Daoy (cell line): ENCODE data around the gene ANO10. TPM values are rescaled to one million over a fixed set of nuclear protein-coding genes. Genes with fewer than 3 reads are reported as not detected.

Source experiments
- DNase-seq: peaks from one replicate; pipeline ENCODE4 v3.0.0-alpha.2; 2015; ENCODE audit warnings: low read depth
- total RNA-seq: library from RNA; depleted of rRNA; stranded (reverse); fragments of >200 nt; shearing (Covaris generic); gene quantifications from 2 replicates; pipeline ENCODE4 v1.2.3, GENCODE V29; 2014

Gene ANO10
- total RNA-seq, 1 experiment from 2014 or later = 14.6 TPM

GRCh38 chr3:43346978-43347749 lies 274.6 kb downstream of the ANO10 start:
- DNase-seq = no peak

- DNase-seq = no peak
Measured at GRCh38 chr3:43345877-43346276, 275.9 kb downstream of the ANO10 start.

GRCh38 chr3:43345246-43345645 lies 276.6 kb downstream of the ANO10 start:
- DNase-seq = no peak

GRCh38 chr3:43344520-43344919 lies 277.3 kb downstream of the ANO10 start:
- no peak for DNase-seq

GRCh38 chr3:43343815-43344214 lies 278.0 kb downstream of the ANO10 start:
- DNase-seq = no peak

GRCh38 chr3:43343185-43343584 lies 278.6 kb downstream of the ANO10 start:
- DNase-seq = no peak

- DNase-seq = no peak
Measured at GRCh38 chr3:43341788-43342187, 280.0 kb downstream of the ANO10 start.

GRCh38 chr3:43340403-43340802 lies 281.4 kb downstream of the ANO10 start:
- no peak for DNase-seq

GRCh38 chr3:43338295-43338694 lies 283.5 kb downstream of the ANO10 start:
- DNase-seq = no peak

- DNase-seq = no peak
Measured at GRCh38 chr3:43335799-43336198, 286.0 kb downstream of the ANO10 start.

- no peak for DNase-seq
Measured at GRCh38 chr3:43334976-43335375, 286.8 kb downstream of the ANO10 start.

- DNase-seq = no peak
Measured at GRCh38 chr3:43331381-43331780, 290.4 kb downstream of the ANO10 start.

GRCh38 chr3:43330981-43331380 lies 290.8 kb downstream of the ANO10 start:
- DNase-seq = no peak

GRCh38 chr3:43328653-43329052 lies 293.2 kb downstream of the ANO10 start:
- DNase-seq = no peak

GRCh38 chr3:43327582-43327979 lies 294.2 kb downstream of the ANO10 start:
- no peak for DNase-seq

GRCh38 chr3:43326891-43327581 lies 294.8 kb downstream of the ANO10 start:
- DNase-seq = no peak

GRCh38 chr3:43323541-43323940 lies 298.3 kb downstream of the ANO10 start:
- no peak for DNase-seq

- no peak for DNase-seq
Measured at GRCh38 chr3:43320288-43320687, 301.5 kb downstream of the ANO10 start.

GRCh38 chr3:43319794-43320193 lies 302.0 kb downstream of the ANO10 start:
- DNase-seq = no peak

- DNase-seq = no peak
Measured at GRCh38 chr3:43319376-43319775, 302.4 kb downstream of the ANO10 start.

GRCh38 chr3:43317461-43318316 lies 304.1 kb downstream of the ANO10 start:
- no peak for DNase-seq

- no peak for DNase-seq
Measured at GRCh38 chr3:43316783-43317460, 304.9 kb downstream of the ANO10 start.
